Measurements from ENCODE around the gene MAGEE1. TPM values are rescaled to one million over a fixed set of nuclear protein-coding genes. Genes with fewer than 3 reads are reported as not detected.

The MAGEE1 gene
- polyA plus RNA-seq, 1 donor from 2014 or later: 24.8 TPM

- Histone ChIP-seq H3K9ac (ENCODE audit: low read length) (peak overlapping the region; percentile 84), H3K79me2 (replicated peaks; ENCODE audit: insufficient read depth, low read length) (no peaks in the 10 kb centered on the region), H3K27me3 (ENCODE audit: insufficient read depth, low read depth, low read length) (no peaks in the 10 kb centered on the region), H3K9me2 (ENCODE audit: insufficient read depth, low read length) (no peaks in the 10 kb centered on the region), H3K4me3 (ENCODE audit: low read length) (peak overlapping the region; percentile 81), H3K4me2 (ENCODE audit: low read length) (no peak overlapping the region), H3K27ac (ENCODE audit: low read length) (peak overlapping the region; percentile 68), H3K9me3 (ENCODE audit: low read length) (no peaks in the 10 kb centered on the region), H2AFZ (ENCODE audit: low read depth, low read length) (peak overlapping the region; percentile 33), H4K20me1 (ENCODE audit: insufficient read depth) (no peaks in the 10 kb centered on the region), H3K36me3 (ENCODE audit: insufficient read depth, low read length) (no peaks in the 10 kb centered on the region), H3F3A (ENCODE audit: insufficient read depth, low read length, poor library complexity, severe bottlenecking) (no peaks in the 10 kb centered on the region)
- TF ChIP-seq POLR2AphosphoS5 (IDR thresholded peaks at IDR 0.05): no peak
Observed at GRCh38 chrX:76428243-76429130, 977 bp downstream of the MAGEE1 start.

DNA sequence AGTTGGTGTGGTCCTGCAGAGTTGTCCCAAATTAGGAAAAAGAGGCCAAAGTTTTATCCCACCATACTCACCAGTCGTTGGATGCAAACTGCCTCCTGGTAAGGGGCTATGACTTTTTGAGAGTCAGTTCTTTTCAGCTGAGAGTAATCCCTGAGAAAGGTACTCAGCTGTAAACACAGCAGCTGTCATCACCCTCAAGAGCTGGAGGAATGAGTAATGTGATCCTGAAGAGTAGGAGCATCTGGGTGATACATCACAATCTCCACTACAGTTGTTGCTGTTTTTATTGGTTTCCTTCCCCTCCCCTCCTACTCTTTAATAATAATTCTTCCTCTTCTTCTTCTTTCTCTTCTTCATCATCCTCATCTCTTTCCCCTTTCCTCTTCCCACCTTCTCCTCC lies 5.7 kb downstream of the MAGEE1 start:
- TF ChIP-seq TAF1 (IDR thresholded peaks at IDR 0.05; ENCODE audit: low read depth) (no peak), MXI1 (conservative IDR thresholded peaks at IDR 0.05; ENCODE audit: poor library complexity, severe bottlenecking) (no peak), RAD21 (conservative IDR thresholded peaks at IDR 0.05) (no peak), REST (IDR thresholded peaks at IDR 0.05; ENCODE audit: borderline replicate concordance) (no peak)
- no peak overlapping the region for H3K9ac ChIP-seq (ENCODE audit: low read length)
- H3K27ac ChIP-seq (ENCODE audit: low read length): no peak overlapping the region
- no peaks in the 10 kb centered on the region for H3K27me3 ChIP-seq (ENCODE audit: insufficient read depth, low read depth, low read length)
- no peak overlapping the region for H2AFZ ChIP-seq (ENCODE audit: low read depth, low read length)
- no peak overlapping the region for H3K4me2 ChIP-seq (ENCODE audit: low read length)
- no peaks in the 10 kb centered on the region for H3K9me3 ChIP-seq (ENCODE audit: low read length)
- no peaks in the 10 kb centered on the region for H3K9me2 ChIP-seq (ENCODE audit: insufficient read depth, low read length)
- no peaks in the 10 kb centered on the region for H3K36me3 ChIP-seq (ENCODE audit: insufficient read depth, low read length)
- H3F3A ChIP-seq (ENCODE audit: insufficient read depth, low read length, poor library complexity, severe bottlenecking): no peaks in the 10 kb centered on the region
- no peaks in the 10 kb centered on the region for H4K20me1 ChIP-seq (ENCODE audit: insufficient read depth)
- H3K79me2 ChIP-seq (replicated peaks; ENCODE audit: insufficient read depth, low read length): no peaks in the 10 kb centered on the region
- no peak overlapping the region for H3K4me3 ChIP-seq (ENCODE audit: low read length)

DNA sequence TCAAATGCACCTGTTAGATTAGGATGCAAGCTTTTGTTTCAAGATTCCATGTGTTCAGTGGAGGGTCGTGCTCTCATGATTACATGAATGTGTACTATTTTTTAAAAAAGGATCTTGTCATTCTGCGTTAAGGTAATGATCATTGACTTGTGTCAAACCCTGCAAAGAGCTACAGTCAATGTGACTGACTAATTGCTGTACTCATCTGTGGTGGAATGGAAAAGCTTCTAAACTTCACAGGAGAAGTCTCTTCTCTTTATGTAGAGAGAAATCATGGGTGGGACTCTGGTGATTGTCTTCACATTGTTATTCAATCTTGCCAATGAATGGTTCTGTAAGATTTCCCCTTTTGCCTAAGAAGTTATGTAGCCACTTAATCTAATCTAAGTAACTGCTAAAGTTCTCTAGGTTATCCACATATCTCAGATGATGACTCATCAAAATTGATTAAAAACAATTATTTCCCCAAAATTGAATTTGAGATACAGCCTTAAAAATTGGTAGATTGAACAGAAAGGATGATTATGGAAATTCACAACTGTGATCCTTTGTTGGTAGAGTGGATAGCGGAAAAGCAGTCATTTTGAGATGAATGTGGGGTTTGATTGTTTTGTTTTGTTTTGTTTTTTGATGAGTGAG lies 6.7 kb downstream of the MAGEE1 start:
- H3K4me3 ChIP-seq (ENCODE audit: low read length): no peak overlapping the region
- H3F3A ChIP-seq (ENCODE audit: insufficient read depth, low read length, poor library complexity, severe bottlenecking): no peaks in the 10 kb centered on the region
- H3K9me2 ChIP-seq (ENCODE audit: insufficient read depth, low read length): no peaks in the 10 kb centered on the region
- H3K27ac ChIP-seq (ENCODE audit: low read length): no peak overlapping the region
- H3K9ac ChIP-seq (ENCODE audit: low read length): no peak overlapping the region
- H4K20me1 ChIP-seq (ENCODE audit: insufficient read depth): no peaks in the 10 kb centered on the region
- H3K79me2 ChIP-seq (replicated peaks; ENCODE audit: insufficient read depth, low read length): no peaks in the 10 kb centered on the region
- no peaks in the 10 kb centered on the region for H3K27me3 ChIP-seq (ENCODE audit: insufficient read depth, low read depth, low read length)
- H3K36me3 ChIP-seq (ENCODE audit: insufficient read depth, low read length): no peaks in the 10 kb centered on the region
- H3K9me3 ChIP-seq (ENCODE audit: low read length): no peaks in the 10 kb centered on the region
- TF ChIP-seq EZH2 (IDR thresholded peaks at IDR 0.05; ENCODE audit: borderline replicate concordance, insufficient read depth, low read length, poor library complexity, severe bottlenecking) (no peak), POLR2AphosphoS5 (IDR thresholded peaks at IDR 0.05) (no peak), RAD21 (conservative IDR thresholded peaks at IDR 0.05) (no peak), TAF1 (IDR thresholded peaks at IDR 0.05; ENCODE audit: low read depth) (no peak), MXI1 (conservative IDR thresholded peaks at IDR 0.05; ENCODE audit: poor library complexity, severe bottlenecking) (no peak), REST (IDR thresholded peaks at IDR 0.05; ENCODE audit: borderline replicate concordance) (no peak), CTCF (IDR thresholded peaks at IDR 0.05; ENCODE audit: poor library complexity, severe bottlenecking) (no peak), SMC3 (conservative IDR thresholded peaks at IDR 0.05; ENCODE audit: poor library complexity) (no peak), EP300 (conservative IDR thresholded peaks at IDR 0.05; ENCODE audit: poor library complexity, severe bottlenecking) (no peak)
- H3K4me2 ChIP-seq (ENCODE audit: low read length): no peak overlapping the region
- no peak overlapping the region for H2AFZ ChIP-seq (ENCODE audit: low read depth, low read length)
